ENCODE measurements around the gene PRLH. TPM values are rescaled to one million over a fixed set of nuclear protein-coding genes. Genes with fewer than 3 reads are reported as not detected.

The PRLH gene
- total and polyA plus RNA-seq, 2 of the 13 experiments (the other 11 are each of a cell fraction or from before 2014, with no cell fraction given), result not detected

GRCh38 chr2:237614151-237614720 is 47.9 kb downstream of the PRLH start (continued):
- TF ChIP-seq ARID5B (CRISPR knock-in tag; IDR thresholded peaks at IDR 0.05) (peak; percentile 99), FOXC1 (CRISPR knock-in tag; IDR thresholded peaks at IDR 0.05; ENCODE audit: borderline replicate concordance) (0 out of 2 replicates have a peak, but pooled peaks have one; percentile 43), ZNF512 (CRISPR knock-in tag; IDR thresholded peaks at IDR 0.05) (no peak), SNRNP70 (IDR thresholded peaks at IDR 0.05; ENCODE audit: low read depth, low read length) (no peak), JUNB (CRISPR knock-in tag; IDR thresholded peaks at IDR 0.05; ENCODE audit: borderline replicate concordance) (no peak; the same call in 1 of the 2 replicates), PPARG (CRISPR knock-in tag; conservative IDR thresholded peaks at IDR 0.05) (peak; percentile 92), SATB2 (CRISPR knock-in tag; IDR thresholded peaks at IDR 0.05) (no peak), ESRRA (CRISPR knock-in tag; IDR thresholded peaks at IDR 0.05; ENCODE audit: low read depth) (peak; percentile 80; the same call in 1 of the 2 replicates), XRCC5 (optimal IDR thresholded peaks at IDR 0.05; ENCODE audit: low read length) (peak; percentile 27), NFIC (IDR thresholded peaks at IDR 0.05; ENCODE audit: low read length) (peak; percentile 91), SALL2 (CRISPR knock-in tag; IDR thresholded peaks at IDR 0.05) (no peak), ARNT2 (CRISPR knock-in tag; IDR thresholded peaks at IDR 0.05; ENCODE audit: low read depth) (no peak), ZKSCAN8 (CRISPR knock-in tag; IDR thresholded peaks at IDR 0.05; ENCODE audit: borderline replicate concordance) (peak; percentile 98), TIGD3 (CRISPR knock-in tag; IDR thresholded peaks at IDR 0.05; ENCODE audit: borderline replicate concordance) (no peak), EP300 (IDR thresholded peaks at IDR 0.05; ENCODE audit: low read depth in 2 of 2, low read length in 2 of 2) (peak; percentile 88 to 96), EP300 (CRISPR knock-in tag; IDR thresholded peaks at IDR 0.05; ENCODE audit: borderline replicate concordance) (peak; percentile 96), HNRNPH1 (optimal IDR thresholded peaks at IDR 0.05; ENCODE audit: low read depth, low read length) (no peak), ZNF580 (CRISPR knock-in tag; IDR thresholded peaks at IDR 0.05; ENCODE audit: borderline replicate concordance, low read depth) (peak; percentile 97; the same call in 1 of the 2 replicates), ZNF773 (CRISPR knock-in tag; IDR thresholded peaks at IDR 0.05; ENCODE audit: borderline replicate concordance) (no peak), NFRKB (IDR thresholded peaks at IDR 0.05) (no peak), MED1 (CRISPR knock-in tag; IDR thresholded peaks at IDR 0.05) (peak; percentile 97), ZNF451 (CRISPR knock-in tag; IDR thresholded peaks at IDR 0.05) (peak; percentile 42; the same call in 1 of the 2 replicates), ZNF317 (CRISPR knock-in tag; IDR thresholded peaks at IDR 0.05) (peak; percentile 82), ZFY (CRISPR knock-in tag; IDR thresholded peaks at IDR 0.05) (peak; percentile 58), ZFP62 (CRISPR knock-in tag; IDR thresholded peaks at IDR 0.05) (no peak)
